GM23248 (cell line): ENCODE measurements around the gene RPN1. TPM values are rescaled to one million over a fixed set of nuclear protein-coding genes. Genes with fewer than 3 reads are reported as not detected.

Experiments
- DNase-seq: peaks from one replicate; pipeline ENCODE4 v3.0.0-alpha.2; 2015
- H2AFZ ChIP-seq: fragments of 200-600 bp; sonication (generic); 2 replicates; pipeline ENCODE4 v1.6.1; 2016; ENCODE audit warnings: antibody characterized with exemption
- H3F3A ChIP-seq: fragments of 200-600 bp; sonication (generic); 2 replicates; pipeline ENCODE4 v1.6.1; 2016; ENCODE audit warnings: mild to moderate bottlenecking, antibody characterized with exemption, mixed run types; ENCODE audit not compliant: insufficient read depth
- H3K27ac ChIP-seq: fragments of 200-600 bp; sonication (generic); 2 replicates; pipeline ENCODE4 v1.5.1; 2016; ENCODE audit warnings: mild to moderate bottlenecking
- H3K27me3 ChIP-seq: fragments of 200-600 bp; sonication (generic); replicated peaks from 2 replicates; pipeline ENCODE4 v1.6.1; 2016; ENCODE audit warnings: mild to moderate bottlenecking; ENCODE audit not compliant: insufficient read depth
- H3K36me3 ChIP-seq: fragments of 200-600 bp; sonication (generic); 2 replicates; pipeline ENCODE4 v1.6.1; 2016; ENCODE audit warnings: low read depth, mild to moderate bottlenecking
- H3K4me1 ChIP-seq: fragments of 200-600 bp; sonication (generic); 2 replicates; pipeline ENCODE4 v1.6.1; 2016; ENCODE audit warnings: mild to moderate bottlenecking; ENCODE audit not compliant: insufficient read depth
- H3K4me2 ChIP-seq: fragments of 200-600 bp; sonication (generic); one replicate; pipeline ENCODE4 v1.6.1; 2016; ENCODE audit warnings: mild to moderate bottlenecking; ENCODE audit not compliant: unreplicated experiment
- H3K4me3 ChIP-seq: fragments of 200-600 bp; sonication (generic); 2 replicates; pipeline ENCODE4 v1.5.1; 2016; ENCODE audit warnings: mild to moderate bottlenecking
- H3K79me2 ChIP-seq: fragments of 200-600 bp; sonication (generic); 2 replicates; pipeline ENCODE4 v1.6.1; 2016; ENCODE audit warnings: mild to moderate bottlenecking; ENCODE audit not compliant: insufficient read depth
- H3K9ac ChIP-seq: fragments of 200-600 bp; sonication (generic); 2 replicates; pipeline ENCODE4 v1.6.1; 2016; ENCODE audit warnings: mild to moderate bottlenecking
- H3K9me2 ChIP-seq: fragments of 200-600 bp; sonication (generic); 2 replicates; pipeline ENCODE4 v1.6.1; 2016; ENCODE audit warnings: mixed run types, mild to moderate bottlenecking, moderate library complexity; ENCODE audit not compliant: insufficient read depth
- H3K9me3 ChIP-seq: fragments of 200-600 bp; sonication (generic); one replicate; pipeline ENCODE4 v1.6.1; 2017; ENCODE audit warnings: low read depth
- H4K20me1 ChIP-seq: fragments of 200-600 bp; sonication (generic); 2 replicates; pipeline ENCODE4 v1.6.0; 2016; ENCODE audit not compliant: insufficient read depth
- EZH2 ChIP-seq: fragments of 200-600 bp; sonication (generic); IDR thresholded peaks from 2 replicates; pipeline ENCODE4 v1.6.1; 2018; ENCODE audit warnings: antibody characterized with exemption, mild to moderate bottlenecking; ENCODE audit not compliant: insufficient read depth, poor library complexity, severe bottlenecking
- EZH2phosphoT487 ChIP-seq: fragments of 200-600 bp; sonication (generic); IDR thresholded peaks from 2 replicates; pipeline ENCODE4 v1.6.1; 2018; ENCODE audit warnings: antibody characterized with exemption, moderate library complexity, mild to moderate bottlenecking, low read depth; ENCODE audit not compliant: insufficient read depth
- WGBS, 2 experiments: methylation state at CpG; one replicate each; pipeline ENCODE4 v1.1.6; 2015 to 2017; ENCODE audit warnings: low lambda C conversion rate in 2 of 2, low coverage in 1 of 2; ENCODE audit errors: missing lambda C conversion rate in 2 of 2; 5-methylcytosine and 5-hydroxymethylcytosine counted together
- in situ Hi-C: fragments of 300-500 bp; cut with MboI; formaldehyde crosslinking; loops from 2 replicates; pipeline ENCODE4 v1.15.0; 2020
- polyA plus RNA-seq: library from polyadenylated mRNA; unstranded; fragments of >200 nt; fragmentation: Nextera tagmentation; extraction: Ambion mirVana; gene quantifications from 2 replicates; pipeline ENCODE4 v1.2.1, GENCODE V29; 2016
- total RNA-seq: library from RNA; depleted of rRNA; stranded (reverse); fragments of >200 nt; shearing (Covaris generic); gene quantifications from 2 replicates; pipeline ENCODE4 v1.2.3, GENCODE V29; 2014

The RPN1 gene
- total and polyA plus RNA-seq, 2 experiments from 2014 or later, result 330 to 393 TPM

DNA sequence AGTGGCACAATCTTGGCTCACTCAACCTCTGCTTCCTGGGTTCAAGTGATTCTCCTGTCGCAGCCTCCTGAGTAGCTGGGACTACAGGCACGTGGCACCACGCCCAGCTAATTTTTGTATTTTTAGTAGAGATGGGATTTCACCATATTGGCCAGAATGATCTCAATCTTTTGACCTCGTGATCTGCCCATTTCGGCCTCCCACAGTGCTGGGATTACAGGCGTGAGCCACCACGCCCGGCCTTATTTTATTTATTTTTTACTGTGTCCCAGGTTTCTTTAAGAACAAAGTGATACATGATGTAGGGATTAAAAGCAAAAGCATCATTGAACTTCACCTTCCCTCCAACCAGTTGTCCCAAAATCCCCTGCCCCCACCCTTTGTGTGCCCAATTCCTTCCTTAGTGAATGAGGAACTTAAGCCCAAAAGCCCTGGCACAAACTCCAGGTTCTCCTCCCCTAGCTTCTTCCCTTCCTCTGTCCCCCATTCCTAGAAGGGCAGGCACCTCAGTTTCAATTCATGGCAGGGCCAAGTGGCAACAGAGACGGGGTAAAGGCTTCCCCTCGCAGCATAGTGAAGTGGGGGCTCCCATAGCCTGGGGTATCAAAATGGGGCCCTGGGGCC lies 23.7 kb upstream of the RPN1 start:
- 92 to 93% methylated on average over 10 of the region's 10 CpGs for WGBS, 2 experiments
- no peaks in the 10 kb centered on the region for H3K9me2 ChIP-seq
- H3K4me1 ChIP-seq, result no peaks in the 10 kb centered on the region
- H3K27ac ChIP-seq, result no peak overlapping the region
- H2AFZ ChIP-seq, result no peak overlapping the region
- no peak overlapping the region for H3K9ac ChIP-seq
- no peak for TF ChIP-seq EZH2phosphoT487
- TF ChIP-seq EZH2, result no peak
- H4K20me1 ChIP-seq, result no peaks in the 10 kb centered on the region
- no peak overlapping the region for H3K4me2 ChIP-seq
- H3K9me3 ChIP-seq, result no peaks in the 10 kb centered on the region
- H3K36me3 ChIP-seq, result no peaks in the 10 kb centered on the region
- H3K27me3 ChIP-seq, result no peaks in the 10 kb centered on the region
- no peak for DNase-seq
- H3K79me2 ChIP-seq, result no peaks in the 10 kb centered on the region
- no peaks in the 10 kb centered on the region for H3F3A ChIP-seq
- in situ Hi-C loops, result no loop called here
- H3K4me3 ChIP-seq, result no peak overlapping the region

DNA sequence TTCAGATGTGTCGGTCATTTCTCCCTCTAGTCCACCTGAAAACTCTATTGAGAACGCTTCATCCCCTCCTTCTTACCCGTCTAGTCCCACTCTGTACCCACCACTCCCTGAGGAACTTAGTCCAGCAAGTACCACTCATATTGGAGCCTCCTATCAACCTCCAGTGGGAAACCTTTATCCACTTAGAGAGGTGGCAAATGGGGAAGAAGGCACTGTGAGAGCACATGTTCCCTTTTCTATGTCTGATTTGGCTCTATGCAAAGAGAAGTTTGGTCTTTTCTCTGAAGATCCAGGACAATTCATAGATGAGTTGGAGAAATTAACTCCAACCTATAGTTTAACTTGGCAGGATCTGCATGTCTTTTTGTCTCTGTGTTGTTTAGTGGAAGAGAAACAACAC lies 17.0 kb upstream of the RPN1 start:
- Histone ChIP-seq H3K4me1 (no peaks in the 10 kb centered on the region), H2AFZ (no peak overlapping the region), H3K9me3 (no peaks in the 10 kb centered on the region), H3F3A (no peaks in the 10 kb centered on the region), H3K9me2 (no peaks in the 10 kb centered on the region), H4K20me1 (no peaks in the 10 kb centered on the region), H3K4me2 (no peak overlapping the region), H3K9ac (no peak overlapping the region), H3K27ac (no peak overlapping the region), H3K36me3 (no peaks in the 10 kb centered on the region), H3K79me2 (no peaks in the 10 kb centered on the region), H3K4me3 (no peak overlapping the region), H3K27me3 (no peaks in the 10 kb centered on the region)
- TF ChIP-seq EZH2phosphoT487 (no peak), EZH2 (no peak)
- in situ Hi-C loops, result no loop called here
- 90 to 93% methylated on average over 3 of the region's 3 CpGs for WGBS, 2 experiments
- no peak for DNase-seq

DNA sequence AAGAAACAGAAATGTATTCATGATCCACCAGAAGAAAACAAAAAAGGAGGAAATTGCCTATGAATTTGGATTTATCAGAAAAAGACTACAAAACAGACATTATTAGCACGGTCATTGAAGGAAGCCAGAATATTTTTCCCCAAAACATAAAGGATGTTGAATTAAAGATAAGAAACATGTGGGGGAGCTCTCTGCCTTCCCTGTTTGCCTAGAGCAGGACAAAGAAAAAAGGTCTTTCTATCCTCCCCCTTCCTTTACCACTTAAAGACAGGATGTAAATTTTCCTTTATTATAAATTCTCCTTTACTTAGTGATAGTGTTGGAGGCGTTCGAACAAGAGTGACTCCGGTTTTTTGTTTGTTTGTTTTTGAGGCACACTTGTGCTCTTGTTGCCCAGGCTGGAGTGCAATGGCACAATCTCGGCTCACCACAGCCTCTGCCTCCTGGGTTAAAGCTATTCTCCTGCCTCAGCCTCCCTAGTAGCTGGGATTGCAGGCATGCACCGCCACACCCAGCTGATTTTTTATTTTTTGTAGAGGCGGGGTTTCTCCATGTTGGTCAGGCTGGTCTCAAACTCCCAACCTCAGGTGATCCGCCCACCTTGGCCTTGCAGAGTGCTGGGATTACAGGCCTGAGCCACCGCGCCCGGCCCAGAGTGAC lies 14.9 kb upstream of the RPN1 start:
- Histone ChIP-seq H3K9me2 (no peaks in the 10 kb centered on the region), H2AFZ (no peak overlapping the region), H3K9me3 (no peaks in the 10 kb centered on the region), H3K4me1 (no peaks in the 10 kb centered on the region), H3F3A (no peaks in the 10 kb centered on the region), H3K4me3 (no peak overlapping the region), H3K4me2 (no peak overlapping the region), H3K27ac (no peak overlapping the region), H3K79me2 (no peaks in the 10 kb centered on the region), H4K20me1 (no peaks in the 10 kb centered on the region), H3K36me3 (no peaks in the 10 kb centered on the region), H3K27me3 (no peaks in the 10 kb centered on the region), H3K9ac (no peak overlapping the region)
- DNase-seq, result no peak
- in situ Hi-C loops, result no loop called here
- TF ChIP-seq EZH2phosphoT487, result no peak
- TF ChIP-seq EZH2, result no peak
- 61 to 69% methylated on average over 8 to 11 of the region's 11 CpGs for WGBS, 2 experiments

DNA sequence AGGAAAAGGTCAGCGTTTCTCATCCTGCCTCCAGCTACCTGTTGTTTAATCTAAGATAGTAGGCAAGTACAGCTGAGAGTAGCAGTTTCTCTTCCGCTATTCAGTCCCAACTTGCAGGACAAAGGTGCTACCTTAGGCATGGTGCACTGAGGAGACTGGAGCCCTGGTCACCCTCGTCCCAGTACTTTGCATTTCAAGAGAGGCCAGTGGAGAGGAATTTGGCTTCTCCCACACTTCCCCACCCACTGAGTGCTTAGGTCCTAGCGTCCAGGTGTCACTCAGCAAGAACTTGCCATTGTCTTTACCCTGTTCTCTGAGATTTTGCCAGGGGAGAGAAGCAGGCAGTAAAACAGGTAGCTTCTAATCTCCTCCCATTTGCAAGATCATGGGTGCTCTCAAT lies 12.5 kb upstream of the RPN1 start:
- Histone ChIP-seq H3K27me3 (no peaks in the 10 kb centered on the region), H3K9me2 (no peaks in the 10 kb centered on the region), H3K4me2 (no peak overlapping the region), H3K36me3 (no peaks in the 10 kb centered on the region), H3K27ac (no peak overlapping the region), H4K20me1 (no peaks in the 10 kb centered on the region), H3F3A (no peaks in the 10 kb centered on the region), H3K4me3 (no peak overlapping the region), H3K9ac (no peak overlapping the region), H3K79me2 (no peaks in the 10 kb centered on the region), H3K4me1 (no peaks in the 10 kb centered on the region), H3K9me3 (no peaks in the 10 kb centered on the region), H2AFZ (no peak overlapping the region)
- DNase-seq, result no peak
- in situ Hi-C loops, result no loop called here
- TF ChIP-seq EZH2phosphoT487 (no peak), EZH2 (no peak)
- 60 to 68% methylated on average over 4 of the region's 4 CpGs for WGBS, 2 experiments
